GM23338 (cell line): ENCODE results near the gene CRISP1. TPM values are rescaled to one million over a fixed set of nuclear protein-coding genes. Genes with fewer than 3 reads are reported as not detected.

Experiments
- ATAC-seq: fragments of 200-7000 bp; cut with Tn5 transposase; 3 replicates; pipeline ENCODE4 v1.9.1; 2020
- DNase-seq: peaks from one replicate; pipeline ENCODE4 v3.0.0-alpha.2; 2015; ENCODE audit warnings: low spot score
- H2AFZ ChIP-seq: fragments of 200-600 bp; sonication (generic); 2 replicates; pipeline ENCODE4 v1.8.0; 2016; ENCODE audit warnings: antibody characterized with exemption, mild to moderate bottlenecking, moderate library complexity
- H3F3A ChIP-seq: fragments of 200-600 bp; sonication (generic); replicated peaks from 2 replicates; pipeline ENCODE4 v1.8.0; 2017; ENCODE audit warnings: antibody characterized with exemption, mixed run types, low read depth
- H3K27ac ChIP-seq: fragments of 200-600 bp; sonication (generic); 2 replicates; pipeline ENCODE4 v1.6.1; 2016; ENCODE audit warnings: low read depth
- H3K27me3 ChIP-seq: fragments of 200-600 bp; sonication (generic); 2 replicates; pipeline ENCODE4 v1.8.0; 2016; ENCODE audit warnings: mild to moderate bottlenecking, mixed run types, moderate library complexity; ENCODE audit not compliant: insufficient read depth
- H3K36me3 ChIP-seq: fragments of 200-600 bp; sonication (generic); 2 replicates; pipeline ENCODE4 v1.8.0; 2016; ENCODE audit warnings: mild to moderate bottlenecking; ENCODE audit not compliant: insufficient read depth
- H3K4me1 ChIP-seq: fragments of 200-600 bp; sonication (generic); 2 replicates; pipeline ENCODE4 v1.8.0; 2016; ENCODE audit warnings: mild to moderate bottlenecking, moderate library complexity; ENCODE audit not compliant: insufficient read depth
- H3K4me2 ChIP-seq: fragments of 200-600 bp; sonication (generic); 2 replicates; pipeline ENCODE4 v1.7.1; 2017; ENCODE audit warnings: mixed run types
- H3K4me3 ChIP-seq: fragments of 200-600 bp; sonication (generic); 2 replicates; pipeline ENCODE4 v1.6.1; 2016; ENCODE audit warnings: mixed run types
- H3K79me2 ChIP-seq: fragments of 200-600 bp; sonication (generic); replicated peaks from 2 replicates; pipeline ENCODE4 v1.8.0; 2017; ENCODE audit warnings: mild to moderate bottlenecking; ENCODE audit not compliant: insufficient read depth
- H3K9me2 ChIP-seq: fragments of 200-600 bp; sonication (generic); 2 replicates; pipeline ENCODE4 v1.8.0; 2017; ENCODE audit not compliant: insufficient read depth
- H4K20me1 ChIP-seq: fragments of 200-600 bp; sonication (generic); replicated peaks from 2 replicates; pipeline ENCODE4 v1.8.0; 2017; ENCODE audit warnings: mild to moderate bottlenecking; ENCODE audit not compliant: insufficient read depth
- H3K27ac Mint-ChIP-seq: 2 replicates; pipeline ENCODE4 v1.8.0; 2020; ENCODE audit warnings: inconsistent platforms, mild to moderate bottlenecking, moderate library complexity, mixed read lengths
- H3K27me3 Mint-ChIP-seq: 3 replicates; pipeline ENCODE4 v1.8.0; 2022; ENCODE audit warnings: low read depth, mild to moderate bottlenecking, moderate library complexity, mixed read lengths, inconsistent platforms; ENCODE audit not compliant: insufficient read depth, poor library complexity
- H3K36me3 Mint-ChIP-seq: 3 replicates; pipeline ENCODE4 v1.8.0; 2021; ENCODE audit warnings: low read depth, mild to moderate bottlenecking, inconsistent platforms, moderate library complexity, mixed read lengths
- H3K4me1 Mint-ChIP-seq: 3 replicates; pipeline ENCODE4 v1.8.0; 2020; ENCODE audit warnings: mild to moderate bottlenecking, inconsistent platforms, mixed read lengths
- H3K4me3 Mint-ChIP-seq: 3 replicates; pipeline ENCODE4 v1.8.0; 2021; ENCODE audit warnings: moderate library complexity, mild to moderate bottlenecking, inconsistent platforms, mixed read lengths
- H3K9me3 Mint-ChIP-seq: 3 replicates; pipeline ENCODE4 v1.8.0; 2020; ENCODE audit warnings: moderate library complexity, mild to moderate bottlenecking, inconsistent platforms, mixed read lengths
- CREB1 ChIP-seq: fragments of 250-450 bp; sonication (Bioruptor Pico); IDR thresholded peaks from 2 replicates; pipeline ENCODE4 v1.5.0; 2020; ENCODE audit warnings: low read depth, mild to moderate bottlenecking, moderate library complexity
- CTCF ChIP-seq, 2 experiments: fragments of 200-600 bp in 1 of 2; sonication (generic) in 1 of 2; conservative IDR thresholded peaks; 2 replicates each; pipeline versions ENCODE4 v1.5.1 to v1.6.1; 2016 to 2017; ENCODE audit warnings: antibody characterized with exemption in 2 of 2, low read depth in 2 of 2, mild to moderate bottlenecking in 2 of 2, moderate library complexity in 1 of 2
- ETS1 ChIP-seq: IDR thresholded peaks from 2 replicates; pipeline ENCODE4 v1.6.1; 2016; ENCODE audit warnings: antibody characterized with exemption
- EZH2 ChIP-seq: fragments of 200-600 bp; sonication (generic); IDR thresholded peaks from one replicate; pipeline ENCODE4 v1.8.0; 2017; ENCODE audit warnings: antibody characterized with exemption, mild to moderate bottlenecking, low read depth; ENCODE audit not compliant: unreplicated experiment
- EZH2phosphoT487 ChIP-seq: fragments of 200-600 bp; sonication (generic); IDR thresholded peaks from one replicate; pipeline ENCODE4 v1.8.1; 2018; ENCODE audit warnings: antibody characterized with exemption; ENCODE audit not compliant: unreplicated experiment
- JUNB ChIP-seq: IDR thresholded peaks from one replicate; pipeline ENCODE4 v1.6.1; 2016; ENCODE audit warnings: antibody characterized with exemption; ENCODE audit not compliant: unreplicated experiment
- NANOG ChIP-seq: IDR thresholded peaks from 2 replicates; pipeline ENCODE4 v1.6.1; 2016; ENCODE audit warnings: antibody characterized with exemption, borderline replicate concordance
- POLR2AphosphoS5 ChIP-seq: IDR thresholded peaks from 2 replicates; pipeline ENCODE4 v1.6.1; 2016; ENCODE audit warnings: antibody characterized with exemption, low read depth
- REST ChIP-seq: IDR thresholded peaks from one replicate; pipeline ENCODE4 v1.6.1; 2018; ENCODE audit warnings: antibody characterized with exemption; ENCODE audit not compliant: unreplicated experiment
- STAT1 ChIP-seq: IDR thresholded peaks from one replicate; pipeline ENCODE4 v1.6.1; 2016; ENCODE audit warnings: antibody characterized with exemption; ENCODE audit not compliant: unreplicated experiment
- ZNF114 ChIP-seq: fragments of 250-450 bp; sonication (Bioruptor Pico); IDR thresholded peaks from 2 replicates; pipeline ENCODE4 v1.5.0; 2020; ENCODE audit warnings: mild to moderate bottlenecking, moderate library complexity
- ZNF331 ChIP-seq: fragments of 250-450 bp; sonication (Bioruptor Pico); IDR thresholded peaks from 2 replicates; pipeline ENCODE4 v1.5.0; 2020; ENCODE audit warnings: low read depth, mild to moderate bottlenecking, moderate library complexity
- ZNF462 ChIP-seq: fragments of 250-450 bp; sonication (Bioruptor Pico); IDR thresholded peaks from 2 replicates; pipeline ENCODE4 v1.5.0; 2020; ENCODE audit warnings: mild to moderate bottlenecking, moderate library complexity
- polyA plus RNA-seq: library from polyadenylated mRNA; unstranded; fragments of >200 nt; fragmentation: Nextera tagmentation; extraction: Ambion mirVana; gene quantifications from 2 replicates; pipeline ENCODE4 v1.2.1, GENCODE V29; 2016
- total RNA-seq: library from RNA; depleted of rRNA; stranded (reverse); fragments of >200 nt; shearing (Covaris generic); gene quantifications from 2 replicates; pipeline ENCODE4 v1.2.3, GENCODE V29; 2014

CRISP1 gene
- total and polyA plus RNA-seq, 2 experiments from 2014 or later = not detected

GRCh38 chr6:49805246-49805645 is 61.1 kb downstream of the CRISP1 start:
- Histone ChIP-seq H3K27me3 (no peaks in the 10 kb centered on the region), H3K4me2 (no peak overlapping the region), H3K79me2 (no peaks in the 10 kb centered on the region), H3F3A (no peaks in the 10 kb centered on the region), H3K4me1 (no peaks in the 10 kb centered on the region), H3K36me3 (no peaks in the 10 kb centered on the region), H4K20me1 (no peaks in the 10 kb centered on the region), H3K27ac (no peak overlapping the region), H2AFZ (no peak overlapping the region), H3K4me3 (no peak overlapping the region), H3K9me2 (peaks cover 4% of the 10 kb centered on the region; the same call in 1 of the 2 replicates)
- no peaks in the 10 kb centered on the region for H3K36me3 Mint-ChIP-seq
- H3K27ac Mint-ChIP-seq = no peak overlapping the region
- ATAC-seq (no peak), DNase-seq (no peak)
- H3K4me1 Mint-ChIP-seq = no peaks in the 10 kb centered on the region
- TF ChIP-seq ZNF331 (CRISPR knock-in tag) = no peak
- no peak for TF ChIP-seq STAT1
- TF ChIP-seq JUNB = no peak
- no peak for TF ChIP-seq EZH2phosphoT487
- TF ChIP-seq ETS1 = no peak
- no peak for TF ChIP-seq CREB1 (CRISPR knock-in tag)
- TF ChIP-seq REST = no peak
- TF ChIP-seq POLR2AphosphoS5 = no peak
- no peak for TF ChIP-seq NANOG
- no peak for TF ChIP-seq ZNF462
- TF ChIP-seq CTCF (conservative IDR thresholded peaks at IDR 0.05; ENCODE audit: low read depth in 2 of 2) = no peak
- no peak for TF ChIP-seq ZNF114
- no peak for TF ChIP-seq EZH2
- H3K9me3 Mint-ChIP-seq = peaks cover 7% of the 10 kb centered on the region; the same call in 1 of the 3 replicates
- H3K27me3 Mint-ChIP-seq = peaks cover 2% of the 10 kb centered on the region
- no peak overlapping the region for H3K4me3 Mint-ChIP-seq
